A673 (cell line): ENCODE data around the gene MDK.

ENCODE experiments used
- CTCF ChIP-seq: fragments of 300-800, 200-600 bp; sonication (generic); conservative IDR thresholded peaks from 2 replicates; pipeline ENCODE4 v1.5.1; 2017; ENCODE audit warnings: low read depth, mild to moderate bottlenecking, antibody characterized with exemption, low read length, moderate library complexity, mixed read lengths
- EZH2 ChIP-seq: fragments of 200-600 bp; sonication (generic); IDR thresholded peaks from 2 replicates; pipeline ENCODE4 v1.6.1; 2017; ENCODE audit warnings: borderline replicate concordance, low read depth, mild to moderate bottlenecking, mixed read lengths, antibody characterized with exemption, low read length; ENCODE audit not compliant: poor library complexity, severe bottlenecking

- no peak for TF ChIP-seq CTCF
- no peak for TF ChIP-seq EZH2
These were observed 12.3 kb downstream of the MDK start for GRCh38 chr11:46393759-46394158.
